Activated naive CD4-positive, alpha-beta T cell treated with Interleukin-2 at 50 U/mL for 16 hours (primary cell): Measurements from ENCODE around the gene NAE1.

ENCODE experiments used
- DNase-seq: peaks from one replicate; pipeline ENCODE4 v3.0.0-alpha.2; 2020

The NAE1 gene

DNA sequence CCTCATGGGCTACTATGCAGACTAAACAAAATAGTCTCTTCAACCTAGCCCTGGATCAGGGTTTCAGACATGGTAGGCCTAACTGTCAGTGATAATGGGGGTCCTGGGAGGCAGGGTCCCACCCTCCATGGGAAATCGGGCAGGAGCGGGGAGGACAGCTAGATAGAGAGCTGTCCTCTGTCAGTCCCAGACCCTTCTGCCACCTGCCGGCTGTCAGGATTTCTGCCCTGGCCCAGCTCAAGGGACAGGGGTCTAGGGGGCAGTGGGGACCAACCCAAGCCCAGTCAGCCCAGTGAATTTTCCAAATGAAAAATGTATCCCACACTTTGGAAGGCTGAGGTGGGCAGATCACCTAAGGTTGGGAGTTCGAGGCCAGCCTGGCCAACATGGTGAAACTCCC, 18.8 kb upstream of the NAE1 start:
- DNase-seq: no peak

DNA sequence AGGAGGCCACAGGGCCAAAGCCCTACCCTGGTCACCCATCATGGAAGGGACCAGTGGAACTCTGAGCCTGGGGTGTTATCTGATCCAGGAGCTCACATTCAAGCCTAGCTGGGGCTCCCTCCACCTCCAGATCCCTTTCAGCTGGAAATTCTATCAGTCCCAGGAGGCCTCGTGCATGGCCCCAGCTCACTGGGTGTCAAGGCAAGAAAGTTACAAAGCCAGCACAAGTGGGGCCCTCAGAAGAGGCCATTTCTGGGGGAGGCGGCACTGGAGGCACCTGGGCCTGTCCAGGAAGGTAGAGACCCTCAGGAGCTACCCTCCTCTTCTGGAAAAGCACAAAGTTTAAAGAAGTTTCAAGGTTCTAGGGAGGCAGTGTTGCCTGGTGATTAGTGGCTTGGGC, 18.2 kb upstream of the NAE1 start:
- DNase-seq: no peak

DNA sequence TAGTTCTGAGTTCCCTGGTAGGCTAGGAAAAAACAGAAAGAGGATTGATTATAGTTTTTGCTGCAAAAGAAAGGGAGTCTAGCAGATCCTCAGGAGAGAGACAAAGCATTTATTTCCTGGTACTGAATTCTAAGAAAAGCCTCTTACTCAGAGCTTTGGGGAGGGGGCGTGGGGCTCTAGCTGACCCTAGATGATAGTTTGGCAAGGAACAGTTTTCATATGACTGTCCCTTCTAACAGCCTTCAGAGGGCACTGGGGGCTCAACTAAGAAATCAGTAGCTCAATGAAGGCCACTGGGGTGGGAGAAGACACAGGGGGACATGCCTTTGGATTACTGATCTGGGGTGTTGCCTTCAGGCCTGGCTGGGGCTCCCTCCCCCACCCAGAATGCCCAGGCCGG, 17.4 kb upstream of the NAE1 start:
- DNase-seq: no peak

DNA sequence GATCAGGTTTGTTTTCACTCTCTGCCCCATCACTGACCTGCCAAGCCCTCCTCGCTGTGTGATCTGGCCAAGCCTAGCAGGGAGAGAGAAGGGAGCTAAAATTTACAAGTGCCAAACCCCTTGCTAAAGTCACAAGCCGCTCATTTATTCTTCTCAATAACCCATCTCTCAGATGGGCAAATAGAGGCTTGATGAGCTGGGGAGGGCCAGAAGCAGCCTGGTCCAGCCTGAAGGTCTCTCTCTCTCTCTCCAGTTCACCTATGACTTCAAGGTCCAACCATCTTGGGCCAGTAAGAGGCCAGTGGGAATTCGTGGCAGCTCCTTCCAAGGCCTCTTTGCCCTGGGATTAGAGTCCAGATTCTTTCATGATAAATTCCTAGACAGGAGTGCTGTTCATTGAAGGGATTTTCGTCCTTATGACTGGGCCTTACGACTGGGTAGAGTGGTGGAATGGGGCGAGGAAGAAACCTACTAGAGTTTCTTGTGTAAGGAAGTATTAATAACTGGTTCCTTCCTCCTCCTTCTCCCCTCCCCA, 16.8 kb upstream of the NAE1 start:
- no peak for DNase-seq

DNA sequence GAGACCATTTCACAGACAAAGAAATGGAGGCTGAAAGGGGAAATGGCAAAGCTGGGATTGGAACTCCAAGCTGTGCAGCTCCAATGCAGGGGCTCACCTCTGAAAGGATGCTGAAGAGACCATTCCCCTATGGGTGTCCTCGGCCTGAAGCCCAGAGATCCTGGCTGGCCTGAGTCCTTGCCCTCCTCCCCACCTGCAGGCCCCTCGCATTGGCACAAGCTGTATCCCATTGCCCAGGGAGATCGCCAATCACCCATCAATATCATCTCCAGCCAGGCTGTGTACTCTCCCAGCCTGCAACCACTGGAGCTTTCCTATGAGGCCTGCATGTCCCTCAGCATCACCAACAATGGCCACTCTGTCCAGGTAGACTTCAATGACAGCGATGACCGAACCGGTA, 16.1 kb upstream of the NAE1 start:
- no peak for DNase-seq

DNA sequence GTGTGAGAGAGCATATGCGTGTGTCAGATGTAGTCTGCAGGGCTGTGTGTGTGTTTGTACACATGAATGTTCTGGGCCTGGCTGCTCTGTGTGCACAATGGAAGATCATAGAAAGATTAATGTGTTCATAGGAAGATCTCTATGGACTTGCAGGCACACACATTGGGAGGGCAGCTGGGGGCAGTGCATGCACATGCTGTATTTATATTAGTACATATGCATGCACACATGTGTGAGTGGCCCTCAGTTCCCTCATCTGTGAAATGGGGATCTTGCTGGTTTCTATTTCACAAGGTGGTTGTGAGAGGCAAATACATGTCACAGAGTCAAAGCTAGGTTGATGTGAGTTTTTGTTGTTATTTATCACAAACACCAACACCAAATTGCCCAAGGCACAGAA, 15.5 kb upstream of the NAE1 start:
- DNase-seq: no peak

DNA sequence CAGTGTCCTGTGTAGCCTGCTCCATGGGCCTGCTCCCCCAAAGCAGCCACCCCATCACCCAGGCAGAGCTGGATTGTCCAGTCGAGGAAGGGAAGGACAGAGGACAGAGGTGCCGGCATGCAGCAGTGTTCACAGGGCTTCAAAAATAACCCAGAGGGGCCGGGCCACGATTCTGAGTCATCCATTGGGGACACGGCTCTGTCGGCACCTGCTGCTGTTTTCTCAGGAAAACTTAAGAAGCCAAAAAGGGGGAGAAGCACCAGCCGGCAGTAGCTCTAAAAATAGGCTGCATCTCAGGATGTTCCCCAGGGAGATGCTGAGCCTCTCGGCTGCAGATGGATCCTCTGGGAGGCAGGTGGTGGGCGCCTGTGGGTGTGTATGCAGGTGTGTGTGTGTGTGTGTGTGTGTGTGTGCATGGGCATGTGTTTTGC, 15.0 kb upstream of the NAE1 start:
- no peak for DNase-seq

DNA sequence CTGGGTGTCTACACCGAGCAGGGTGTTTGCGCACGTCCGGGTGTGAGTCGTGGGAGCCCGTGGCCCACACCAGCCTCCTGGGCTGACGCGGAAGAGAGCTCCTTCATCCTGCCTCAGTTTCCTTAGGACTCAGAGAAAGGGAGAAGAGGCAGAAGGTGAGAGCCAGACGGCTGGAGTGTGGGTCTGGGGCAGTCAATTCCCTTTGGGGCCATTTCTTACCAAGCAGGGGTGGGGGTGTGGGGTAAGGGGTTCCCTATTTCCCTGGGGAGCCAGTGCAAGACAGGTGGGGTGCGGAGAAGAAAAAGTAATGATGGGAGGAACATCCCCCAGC, 14.3 kb upstream of the NAE1 start:
- no peak for DNase-seq

DNA sequence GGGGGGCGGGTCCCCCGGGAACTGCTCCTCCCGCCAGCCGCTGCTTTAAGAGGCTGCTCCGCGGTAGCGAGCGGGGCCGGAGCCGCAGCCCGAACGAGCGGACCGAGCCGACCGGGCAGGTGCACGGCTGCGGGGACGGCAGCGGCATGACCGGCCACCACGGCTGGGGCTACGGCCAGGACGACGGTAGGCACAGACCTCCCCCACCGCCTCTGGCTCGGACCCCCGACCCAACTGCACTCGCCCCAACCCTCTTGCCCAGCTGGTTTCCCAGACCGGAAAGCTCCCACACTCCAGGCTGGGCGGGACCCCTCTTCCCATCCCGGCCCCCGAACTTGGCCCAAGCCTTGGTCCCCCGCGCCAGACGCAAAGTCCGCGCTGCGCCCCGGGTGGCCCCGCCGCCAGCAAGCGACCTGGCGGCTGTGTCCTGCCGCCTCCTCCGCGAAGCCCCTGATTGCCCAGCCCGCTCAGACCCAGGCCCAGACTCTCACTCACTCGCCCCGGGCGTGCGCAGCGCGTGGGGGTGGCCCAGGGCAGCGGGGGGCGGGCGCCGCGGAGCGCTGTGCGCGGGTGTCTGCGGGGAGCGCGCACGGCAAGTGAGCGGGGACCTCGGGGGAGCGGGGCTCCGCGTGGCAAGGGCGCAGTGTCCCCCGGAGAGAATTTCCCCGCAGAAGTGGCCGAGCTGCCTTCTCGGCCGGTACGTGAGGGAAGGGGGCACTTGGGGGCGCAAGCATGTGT, 13.7 kb upstream of the NAE1 start, which contains the start of gene CA7:
Gene CA7 (plus strand): TSS at position 73 of the 738 bp plus-strand sequence. CDS start 74 bp downstream, at position 147.
- no peak for DNase-seq

DNA sequence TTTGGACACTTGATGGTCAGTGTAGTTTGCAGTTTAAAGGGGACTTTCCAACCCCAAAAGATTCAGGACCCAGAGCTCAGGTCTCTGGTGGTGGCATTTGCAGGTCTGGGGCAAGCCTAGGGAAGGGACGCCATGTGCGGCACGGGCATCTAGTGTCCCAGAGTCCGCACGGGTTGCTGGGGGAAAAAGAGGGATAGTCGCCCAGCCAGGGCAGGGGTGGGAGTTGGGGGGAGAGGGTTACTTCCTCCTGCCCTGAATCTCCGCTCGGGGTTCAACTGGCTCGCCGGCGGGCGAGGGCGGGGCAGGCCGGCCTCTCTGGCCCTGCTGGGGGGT, 13.2 kb upstream of the NAE1 start:
- DNase-seq: no peak

DNA sequence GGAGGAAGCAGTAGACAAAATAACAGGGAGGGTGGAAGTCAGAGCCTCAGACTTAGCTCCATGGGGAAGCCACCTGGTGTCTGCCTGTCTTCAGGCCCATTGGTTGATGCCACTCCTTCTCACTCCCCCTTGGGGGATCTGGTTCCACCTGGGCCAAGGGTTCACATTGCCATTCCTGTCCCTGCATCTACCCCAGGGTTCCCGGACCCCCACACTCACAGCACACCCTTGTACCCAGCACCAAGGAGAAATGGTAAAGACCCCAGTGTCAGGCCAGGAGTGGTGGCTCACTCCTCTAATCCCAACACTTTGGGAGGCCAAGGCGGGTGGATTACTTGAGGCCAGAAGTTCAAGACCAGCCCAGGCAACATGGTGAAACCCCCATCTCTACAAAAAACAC, 12.4 kb upstream of the NAE1 start:
- no peak for DNase-seq

DNA sequence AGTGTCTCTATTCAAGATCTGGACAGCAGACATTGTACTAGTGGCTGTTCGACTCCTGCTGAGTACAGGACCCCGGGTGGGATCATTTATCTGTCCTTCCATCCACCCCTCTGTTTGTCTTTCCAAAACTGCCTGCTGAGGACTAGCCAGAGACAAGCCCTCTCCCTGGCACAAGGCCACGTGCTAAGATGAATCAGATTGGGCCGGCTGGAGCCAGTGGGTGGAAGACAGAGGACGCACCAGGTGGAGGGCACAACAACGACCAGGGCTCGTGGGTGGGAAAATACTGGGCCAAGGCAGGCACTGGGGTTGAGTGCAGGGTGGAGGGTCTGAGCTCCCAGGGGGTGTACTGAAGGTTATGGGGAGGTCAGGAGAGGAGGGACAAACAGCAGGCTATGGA, 12.0 kb upstream of the NAE1 start:
- no peak for DNase-seq

DNA sequence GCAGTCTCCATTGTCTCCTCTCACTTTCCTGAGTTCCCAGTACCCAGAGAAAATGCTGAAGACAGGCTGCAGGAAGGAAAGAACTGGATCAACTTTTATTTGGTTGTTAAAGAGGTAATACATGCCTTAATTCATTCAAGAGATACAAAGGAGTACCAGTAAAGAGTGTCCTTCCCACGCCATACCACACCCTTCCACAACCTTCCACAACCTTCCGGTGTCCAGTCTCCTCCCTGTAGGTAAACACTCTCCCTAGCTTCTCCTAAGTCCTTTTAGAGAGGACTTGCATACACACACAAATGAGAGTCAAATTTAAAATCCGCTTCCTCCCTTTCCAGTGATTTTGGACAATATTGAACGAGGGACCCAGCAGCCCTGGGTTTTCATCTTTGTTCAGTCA, 10.6 kb upstream of the NAE1 start:
- no peak for DNase-seq

DNA sequence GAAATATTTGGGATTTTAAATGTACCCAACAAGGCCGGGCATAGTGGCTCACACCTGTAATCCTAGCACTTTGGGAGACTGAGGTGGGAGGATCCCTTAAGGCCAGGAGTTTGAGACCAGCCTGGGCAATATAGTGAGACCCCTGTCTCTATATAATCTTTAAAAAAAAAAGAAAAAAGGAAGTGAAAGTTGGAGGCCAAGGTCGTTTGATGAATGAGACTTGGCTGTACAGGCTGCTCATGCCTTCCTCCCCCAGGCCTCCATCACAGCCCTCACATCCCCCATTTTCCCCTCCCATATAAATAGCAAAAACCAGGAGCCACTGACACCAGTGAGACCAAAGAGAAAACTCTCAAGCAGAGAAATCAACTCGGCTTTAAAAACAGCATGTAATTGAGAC, 10.1 kb upstream of the NAE1 start:
- no peak for DNase-seq

DNA sequence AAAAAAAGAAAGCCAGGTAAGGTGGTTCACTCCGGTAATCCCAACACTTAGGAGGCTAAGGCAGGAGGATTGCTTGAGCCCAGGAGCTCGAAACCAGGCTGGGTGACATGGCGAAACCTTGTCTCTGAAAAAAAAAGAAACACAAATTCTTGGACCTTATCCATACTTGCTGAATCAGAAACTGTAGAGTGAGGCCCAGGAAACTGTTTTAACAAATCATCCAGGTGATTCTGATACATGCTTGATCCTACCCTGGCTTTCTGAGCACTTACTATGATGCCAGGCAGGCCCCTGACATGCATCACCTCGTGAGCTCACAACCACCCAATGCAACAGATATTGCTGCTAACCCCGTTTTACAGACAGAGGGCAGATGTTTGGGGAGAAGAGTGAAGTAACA, 4.0 kb upstream of the NAE1 start:
- DNase-seq: no peak

DNA sequence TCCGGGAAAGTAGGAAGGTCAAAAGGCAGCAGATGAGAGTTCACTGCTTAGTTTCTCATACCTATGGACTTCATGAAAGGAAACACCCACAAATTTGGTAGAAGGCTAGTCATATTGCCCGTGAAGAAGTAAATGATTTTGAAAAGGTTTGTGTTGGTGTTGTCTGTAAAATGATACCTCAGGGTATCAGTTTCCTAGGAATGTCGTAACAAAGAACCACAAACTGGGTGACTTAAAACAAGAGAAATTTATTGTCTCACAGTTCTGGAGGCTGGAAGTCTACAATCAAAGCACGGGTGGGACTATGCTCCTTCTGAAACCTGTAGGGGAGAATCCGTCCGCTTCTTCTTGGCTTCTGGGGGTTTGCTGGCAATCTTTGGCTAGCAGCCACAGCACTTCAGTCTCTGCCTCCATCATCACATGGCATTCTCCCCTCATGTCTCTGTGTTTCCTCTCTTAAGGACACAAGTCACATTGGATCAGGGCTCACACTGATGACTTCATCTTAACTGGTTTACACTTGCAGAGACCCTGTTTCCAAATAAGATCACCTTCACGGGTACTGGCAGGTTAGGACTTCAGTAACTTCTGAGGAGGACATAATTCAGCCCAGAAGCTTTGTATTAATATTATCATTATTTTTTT, 2.0 kb upstream of the NAE1 start:
- DNase-seq: no peak

DNA sequence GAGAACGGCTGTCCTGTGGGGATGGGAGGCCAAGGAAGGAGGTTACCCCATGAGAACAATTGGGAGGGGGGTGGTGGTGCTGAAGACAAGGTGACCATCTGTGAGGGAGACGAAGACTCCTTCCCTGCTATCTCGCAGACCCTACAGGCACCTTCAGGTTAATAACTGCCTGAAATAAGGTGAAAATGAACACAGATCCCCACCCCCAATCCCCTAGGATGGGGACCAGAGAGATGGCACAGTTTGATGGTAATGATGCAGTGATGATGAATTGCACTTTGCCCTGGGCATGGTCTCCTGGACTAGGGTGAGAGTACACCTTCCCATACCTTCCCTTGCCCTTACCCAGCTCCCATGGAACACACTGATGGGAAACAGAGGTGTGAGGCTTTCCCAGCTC, 1.4 kb upstream of the NAE1 start:
- no peak for DNase-seq

DNA sequence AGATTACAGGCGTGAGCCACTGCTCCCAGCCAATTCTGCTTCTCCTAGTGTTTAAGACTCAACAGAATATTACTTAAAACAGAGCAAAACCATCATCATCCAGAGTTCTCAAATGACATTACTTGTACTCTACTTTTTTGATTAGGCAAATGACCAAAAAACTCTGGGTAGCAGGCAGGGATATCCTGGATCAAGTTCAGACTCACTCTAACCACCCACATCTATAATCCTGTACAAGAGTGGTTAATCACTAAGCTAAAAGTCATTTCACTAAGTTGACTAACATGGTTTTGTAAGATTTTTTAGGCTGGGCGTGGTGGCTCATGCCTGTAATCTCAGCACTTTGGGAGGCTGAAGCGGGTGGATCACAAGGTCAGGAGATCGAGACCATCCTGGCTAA, 6.8 kb downstream of the NAE1 start:
- DNase-seq: no peak

DNA sequence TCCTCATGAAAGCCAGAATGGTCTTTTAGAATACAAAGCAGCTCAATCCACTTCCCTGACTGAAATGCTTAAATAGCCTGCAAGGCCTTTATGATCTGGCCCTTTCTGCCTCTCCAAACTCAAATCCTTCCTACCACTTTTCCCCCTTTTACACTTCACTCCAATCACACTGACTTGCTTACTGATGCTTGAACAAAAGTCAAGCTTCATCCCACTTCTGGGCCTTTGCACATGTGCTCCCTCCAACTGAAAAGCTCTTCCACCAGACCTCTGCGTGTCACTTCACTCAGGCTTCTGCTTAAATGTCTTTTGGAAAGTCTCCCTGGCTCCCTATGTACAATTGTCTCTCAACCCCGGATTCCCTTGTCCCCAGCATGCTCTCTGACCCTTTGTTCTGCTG, 16.0 kb downstream of the NAE1 start:
- DNase-seq: no peak

DNA sequence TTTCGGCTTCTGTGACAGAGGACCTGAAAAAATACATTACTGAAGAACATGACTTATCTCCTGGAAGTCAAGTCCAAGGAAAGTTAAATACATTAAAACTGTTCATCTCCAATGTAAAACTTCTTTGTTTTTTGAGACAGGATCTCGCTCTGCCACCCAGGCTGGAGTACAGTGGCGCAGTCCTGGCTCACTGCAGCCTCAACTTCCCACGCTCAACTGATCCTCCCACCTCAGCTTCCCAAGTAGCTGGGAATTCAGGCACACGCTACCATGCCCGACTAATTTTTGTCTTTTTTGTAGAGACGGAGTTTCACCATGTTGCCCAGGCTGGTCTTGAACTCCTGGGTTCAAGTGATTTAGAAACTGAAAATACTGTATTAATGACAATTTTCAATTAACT, 19.7 kb downstream of the NAE1 start:
- no peak for DNase-seq

DNA sequence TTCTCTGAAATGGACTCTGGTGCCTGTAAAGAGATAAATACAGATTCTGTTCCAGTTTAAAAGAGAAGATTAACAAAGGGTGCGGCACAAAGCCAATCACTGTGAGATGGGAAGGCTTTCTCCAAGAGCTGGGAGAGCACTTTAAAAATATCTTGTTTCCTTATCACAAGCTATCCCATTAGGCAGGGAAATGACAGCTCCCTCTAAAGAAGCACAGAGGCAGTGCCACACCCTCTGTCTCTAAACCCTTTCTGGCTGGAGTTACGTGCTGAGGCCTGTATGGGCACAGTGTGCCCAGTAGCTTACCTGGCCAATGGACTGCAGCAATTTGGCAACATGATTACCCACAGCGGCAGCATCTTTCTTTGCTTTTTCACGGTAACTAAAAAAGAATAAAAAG, 20.4 kb downstream of the NAE1 start:
- DNase-seq: no peak

DNA sequence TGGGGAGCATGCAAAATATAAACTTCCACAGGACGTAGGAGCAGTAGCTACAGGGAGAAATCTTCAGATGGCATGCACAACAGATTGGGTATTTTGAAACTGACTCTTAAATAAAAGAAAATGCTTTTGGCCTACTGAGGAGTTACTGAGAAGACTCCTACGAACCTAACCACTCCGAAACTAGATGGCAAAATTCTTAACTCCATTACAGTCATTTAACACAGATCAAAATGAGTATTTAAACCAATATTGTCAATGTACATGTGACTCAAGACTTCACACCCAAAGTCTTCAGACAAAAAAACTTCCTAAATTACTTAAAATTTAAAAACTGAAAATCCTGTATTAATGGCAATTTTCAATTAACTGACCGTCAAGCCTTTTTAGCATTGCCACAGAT, 21.0 kb downstream of the NAE1 start:
- no peak for DNase-seq

DNA sequence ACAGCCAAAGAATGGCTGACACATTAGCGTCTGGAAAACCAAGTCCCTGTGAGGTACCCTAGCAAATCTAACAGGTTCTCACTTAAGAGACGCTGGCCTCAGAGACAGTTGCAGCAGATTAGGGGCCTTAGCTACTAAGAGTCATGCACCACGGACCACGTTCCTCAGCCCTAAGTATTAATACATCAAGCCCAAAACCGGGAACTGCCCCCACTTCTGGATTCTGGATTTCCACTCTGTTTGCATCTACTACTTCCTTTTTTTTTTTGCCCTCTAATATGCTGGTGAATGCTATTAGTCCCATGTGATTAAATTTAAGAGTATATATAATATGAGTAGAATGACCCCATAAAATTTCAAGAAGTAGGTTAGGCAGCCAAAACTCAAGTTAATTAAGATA, 28.6 kb downstream of the NAE1 start:
- DNase-seq: no peak

DNA sequence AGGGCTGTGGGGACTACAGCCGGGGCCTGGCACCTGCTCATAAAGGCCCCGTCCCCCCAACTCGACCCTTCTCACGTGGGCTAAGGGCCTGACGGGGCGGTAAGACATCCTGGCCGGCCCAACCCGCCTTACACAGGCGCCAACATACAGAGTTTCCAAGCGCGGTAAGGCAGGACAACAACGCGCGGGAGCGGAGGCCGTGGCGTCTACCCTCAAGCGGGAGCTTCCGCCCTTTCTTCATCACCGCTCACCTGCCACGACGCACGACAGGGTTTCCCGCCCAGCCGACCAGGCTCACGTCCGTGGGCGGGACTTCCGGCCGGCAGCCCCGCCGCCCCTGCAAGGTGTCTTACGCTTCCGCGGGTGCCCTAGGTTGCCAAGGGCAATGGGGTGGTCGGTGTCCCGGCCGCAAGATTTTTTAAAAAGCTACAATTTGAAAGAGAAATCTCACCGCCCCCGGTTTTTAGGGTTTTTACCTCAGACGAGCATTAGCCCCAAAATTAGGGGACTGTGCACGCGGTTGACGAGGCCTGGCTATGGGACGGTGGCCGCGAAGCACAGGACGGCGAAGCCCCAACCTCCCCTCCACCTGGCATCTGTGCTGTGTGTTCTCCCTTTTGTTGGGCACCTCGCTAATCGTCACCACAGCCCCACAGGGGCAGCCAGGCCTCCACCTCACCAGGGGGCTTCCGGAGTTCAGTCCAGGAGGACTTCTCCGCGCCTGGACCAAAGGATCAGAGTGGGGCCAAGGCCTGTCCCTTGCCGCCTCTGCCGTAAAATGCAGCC, 29.3 kb downstream of the NAE1 start, which contains the start of gene TERB1:
Gene TERB1 (minus strand): TSS at position 265 of the 786 bp plus-strand sequence. CDS start 4,786 bp downstream, outside the sequence.
- no peak for DNase-seq
